NCI-H2196 (cell line): ENCODE measurements around the gene SLC7A1.

Experiments
- DNase-seq: peaks from one replicate; lab custom pipeline; 2025; ENCODE audit not compliant: unreplicated experiment; lab: John Stamatoyannopoulos, UW

SLC7A1 gene

DNA sequence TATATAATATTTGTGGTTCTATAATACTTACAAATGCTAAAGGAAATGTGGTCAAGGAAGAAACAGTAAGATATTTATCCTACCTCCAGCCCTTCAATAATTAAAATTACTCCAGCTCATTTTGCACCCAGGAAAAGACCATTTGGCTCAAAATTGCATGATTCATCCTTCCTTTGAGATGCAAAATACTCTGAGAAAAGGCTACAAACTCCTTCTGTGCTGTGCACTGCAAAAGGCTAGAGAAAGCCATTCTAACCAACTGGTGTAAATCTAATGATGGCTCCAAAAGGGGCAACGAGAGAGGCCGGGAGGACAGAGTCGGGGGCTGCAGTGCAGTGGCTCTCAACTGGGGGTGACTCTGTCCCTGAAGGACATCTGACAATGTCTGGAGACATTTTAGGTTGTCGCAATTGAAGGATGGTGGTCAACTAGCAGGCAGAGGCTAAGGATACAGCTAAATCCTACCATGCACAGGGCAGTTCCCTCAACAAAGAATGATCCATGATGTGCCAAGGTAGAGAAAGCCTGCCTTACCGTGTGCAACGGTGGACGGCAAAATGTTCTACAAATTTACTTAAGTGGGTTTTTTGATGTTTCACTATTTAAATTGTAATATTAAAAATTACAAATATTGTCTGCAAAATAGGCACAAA lies 32.6 kb downstream of the SLC7A1 start:
- DNase-seq, result no peak

DNA sequence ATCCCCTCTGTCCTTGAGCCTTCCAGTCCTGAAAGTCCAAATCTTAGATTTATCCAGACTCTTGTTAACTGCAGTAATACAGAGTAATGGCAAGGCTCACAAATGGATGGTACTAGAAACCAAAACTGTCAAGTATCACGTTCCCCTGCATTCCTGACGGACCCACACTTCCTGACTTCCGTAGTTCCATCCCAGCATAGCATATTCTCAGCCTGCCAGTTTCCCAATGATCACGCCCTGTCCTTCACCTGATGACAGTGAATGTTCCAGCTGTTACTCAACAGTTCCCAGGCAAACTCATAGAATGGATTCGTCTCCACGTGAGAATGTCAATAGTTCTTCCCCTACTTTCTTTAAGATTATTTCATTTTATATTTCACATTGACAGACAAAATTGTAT lies 33.6 kb downstream of the SLC7A1 start:
- DNase-seq, result no peak

DNA sequence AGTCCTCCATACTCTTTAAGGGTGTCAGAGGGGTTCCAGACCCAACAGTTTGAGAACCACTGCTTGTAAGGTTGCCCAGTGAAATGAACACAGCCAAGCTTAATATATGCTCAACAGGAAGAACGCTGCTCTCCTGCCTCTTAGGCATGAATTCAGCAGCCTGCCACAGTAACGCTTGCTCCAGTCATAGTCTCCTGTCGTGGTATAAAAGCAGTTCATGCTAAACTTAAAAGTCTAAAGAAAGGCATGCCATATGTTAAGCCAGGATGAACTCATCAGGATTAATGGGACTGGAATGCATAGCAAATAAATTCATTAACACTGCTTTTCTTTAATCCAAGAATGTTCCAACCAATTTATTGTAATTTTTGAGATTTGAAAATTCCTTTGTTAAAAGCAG lies 38.7 kb downstream of the SLC7A1 start:
- no peak for DNase-seq

DNA sequence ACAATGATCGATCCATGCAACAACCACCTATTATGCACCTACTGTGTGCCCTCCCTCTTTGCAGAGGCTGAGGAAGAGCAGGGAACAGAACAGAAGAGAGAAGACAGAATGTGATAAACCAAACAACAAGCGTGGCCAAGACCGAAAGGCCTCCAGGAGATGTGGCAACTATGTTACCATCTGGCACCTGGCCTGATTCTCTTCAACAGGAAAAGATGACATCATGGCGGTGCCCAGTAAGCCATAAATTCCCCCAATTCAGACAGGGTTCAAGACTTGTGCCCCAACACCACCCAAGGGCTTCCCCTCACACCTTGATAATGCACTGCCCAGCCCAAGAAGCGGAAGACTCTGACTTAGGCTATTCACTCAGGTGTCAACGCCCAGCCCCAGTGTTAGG lies 44.3 kb downstream of the SLC7A1 start:
- DNase-seq, result no peak

DNA sequence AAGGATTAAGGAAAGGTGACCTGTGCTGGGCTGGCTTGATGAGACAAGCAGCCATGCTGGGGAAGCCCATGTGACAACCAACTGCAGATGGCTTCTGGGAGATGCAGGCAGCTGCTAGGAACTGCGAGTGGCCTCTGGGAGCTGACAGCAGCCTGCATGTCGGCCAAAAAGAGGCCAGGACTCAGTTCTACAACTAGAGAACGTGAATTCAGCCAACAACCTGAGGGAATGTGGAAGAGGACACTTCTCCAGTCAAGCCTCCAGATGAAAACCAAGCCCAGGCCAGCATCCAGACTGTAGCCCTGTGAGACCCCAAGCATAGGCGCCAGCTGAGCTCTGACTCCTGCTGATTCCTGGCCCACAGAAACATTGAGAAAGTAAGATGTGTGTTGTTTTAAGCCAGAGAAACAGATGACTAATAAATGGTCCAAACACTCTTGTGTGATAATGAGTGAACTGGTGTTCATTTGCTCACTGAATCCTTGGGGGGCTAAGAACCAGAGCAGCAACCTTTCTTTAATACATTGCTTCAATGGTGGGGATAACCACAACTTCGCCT lies 45.0 kb downstream of the SLC7A1 start:
- no peak for DNase-seq

DNA sequence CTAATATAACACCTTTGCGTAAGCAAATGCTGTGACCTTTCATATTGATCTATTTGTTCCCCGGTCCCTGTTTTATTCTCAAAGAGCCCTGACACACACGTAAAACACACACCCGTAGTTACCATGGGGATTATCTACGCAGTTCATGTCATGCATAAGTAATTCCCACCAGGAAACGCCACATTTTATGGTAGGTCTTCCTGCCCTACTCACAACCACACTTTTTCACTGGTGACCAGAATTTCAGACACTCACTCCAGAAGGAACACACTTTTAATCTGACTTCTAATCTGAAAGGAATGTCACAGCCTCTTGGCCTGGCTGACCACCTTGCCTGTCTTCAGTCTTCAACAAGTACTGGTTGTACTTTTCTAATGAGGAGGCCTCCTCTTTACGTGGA lies 46.8 kb downstream of the SLC7A1 start:
- no peak for DNase-seq

DNA sequence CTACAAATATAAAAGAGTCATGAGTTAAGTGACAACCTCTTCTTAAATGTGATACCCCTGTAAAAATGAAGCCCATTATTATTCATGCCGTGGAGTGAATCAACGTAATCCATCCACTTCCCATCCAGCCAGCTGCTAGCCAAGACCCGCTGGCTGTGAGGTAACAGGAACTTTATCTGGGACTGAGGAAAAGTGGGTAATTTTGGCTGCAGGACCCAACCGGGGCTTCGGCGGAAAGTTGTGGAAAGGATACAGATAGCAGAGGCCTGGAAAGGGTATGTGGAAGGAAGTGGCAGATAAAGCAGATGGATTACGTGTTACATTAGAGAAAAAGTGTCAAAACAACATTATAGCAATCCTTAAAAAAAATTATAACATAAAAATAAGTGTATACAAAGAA lies 48.3 kb downstream of the SLC7A1 start:
- DNase-seq, result no peak

DNA sequence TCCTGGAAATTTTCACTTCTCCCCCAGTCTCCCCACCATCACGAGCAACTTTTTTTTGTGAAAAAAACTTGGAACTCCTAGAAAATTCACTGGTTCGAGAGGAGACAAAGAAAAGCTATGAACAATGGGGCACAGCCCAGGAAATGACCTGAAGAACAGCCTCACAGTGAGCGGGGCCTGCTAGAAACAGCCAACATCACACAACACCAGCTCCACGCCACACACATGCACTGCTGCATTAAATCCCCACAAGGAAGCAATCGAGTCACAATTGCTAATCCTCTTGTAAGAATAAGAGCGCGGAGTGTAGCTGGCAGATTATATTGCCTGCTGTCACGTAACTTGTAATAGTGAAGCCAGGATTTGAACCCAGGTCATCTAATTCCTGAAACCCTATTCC lies 48.8 kb downstream of the SLC7A1 start:
- DNase-seq, result no peak

DNA sequence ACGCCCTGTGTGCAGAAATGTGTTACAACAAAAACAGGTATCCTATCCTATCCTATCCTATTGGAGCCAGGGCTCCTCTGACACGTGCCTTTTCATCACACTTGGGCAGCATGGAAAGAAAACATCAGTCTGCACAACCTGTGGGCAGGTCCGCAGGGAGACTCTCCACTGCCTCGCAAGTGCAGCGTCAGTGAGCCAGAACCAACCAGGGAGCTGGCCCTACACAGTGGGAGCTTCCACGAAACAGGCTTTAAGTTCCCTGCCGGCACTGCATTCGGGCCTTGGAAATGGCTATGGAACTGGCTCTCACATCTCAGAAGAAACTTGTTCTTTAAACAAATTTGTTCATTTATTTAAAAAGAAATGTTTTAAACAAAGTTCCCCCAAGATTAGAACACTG lies 49.5 kb downstream of the SLC7A1 start:
- no peak for DNase-seq

DNA sequence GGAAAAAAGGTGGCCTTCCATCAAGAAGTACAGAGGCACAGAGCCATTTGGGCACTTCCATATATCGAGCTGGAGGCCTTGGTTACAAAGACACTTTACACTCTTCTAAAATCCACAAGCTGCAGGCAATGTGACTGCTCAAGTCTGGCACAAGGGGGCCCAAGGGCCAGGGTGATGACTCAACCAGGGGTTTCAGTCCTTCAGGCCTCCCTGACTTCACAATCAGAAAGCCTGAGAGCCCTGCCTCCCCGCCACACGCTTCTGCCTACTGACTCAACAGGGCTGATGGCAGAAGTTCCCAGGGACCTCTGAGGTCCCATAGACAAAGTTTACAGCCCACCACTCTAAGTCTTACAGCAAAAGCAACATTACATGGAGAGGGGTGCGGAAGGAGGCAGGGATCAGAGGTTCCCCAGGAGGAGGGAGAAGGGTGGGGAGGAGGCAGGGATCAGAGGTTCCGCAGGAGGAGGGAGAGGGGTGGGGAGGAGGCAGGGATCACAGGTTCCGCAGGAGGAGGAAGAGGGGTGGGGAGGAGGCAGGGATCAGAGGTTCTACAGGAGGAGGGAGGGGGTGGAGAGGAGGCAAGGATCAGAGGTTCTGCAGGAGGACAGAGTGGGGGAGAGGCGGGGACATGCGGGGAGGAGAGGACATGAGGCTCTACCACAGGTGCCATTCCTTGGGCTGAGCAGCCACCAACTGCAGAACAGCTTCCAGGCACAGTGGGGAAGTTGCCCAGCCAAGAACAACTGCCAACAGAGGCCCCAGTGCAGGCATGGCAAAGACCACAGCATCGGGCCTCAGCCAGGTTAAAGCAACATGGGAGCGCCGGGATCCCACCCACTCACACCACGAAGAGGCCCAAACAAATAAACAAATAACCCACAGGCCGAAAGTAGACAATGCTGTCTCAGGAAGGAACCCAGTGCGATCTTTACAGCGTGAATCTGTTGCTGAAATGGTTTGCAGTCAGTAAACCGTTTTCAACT lies 52.0 kb downstream of the SLC7A1 start:
- DNase-seq, result no peak

DNA sequence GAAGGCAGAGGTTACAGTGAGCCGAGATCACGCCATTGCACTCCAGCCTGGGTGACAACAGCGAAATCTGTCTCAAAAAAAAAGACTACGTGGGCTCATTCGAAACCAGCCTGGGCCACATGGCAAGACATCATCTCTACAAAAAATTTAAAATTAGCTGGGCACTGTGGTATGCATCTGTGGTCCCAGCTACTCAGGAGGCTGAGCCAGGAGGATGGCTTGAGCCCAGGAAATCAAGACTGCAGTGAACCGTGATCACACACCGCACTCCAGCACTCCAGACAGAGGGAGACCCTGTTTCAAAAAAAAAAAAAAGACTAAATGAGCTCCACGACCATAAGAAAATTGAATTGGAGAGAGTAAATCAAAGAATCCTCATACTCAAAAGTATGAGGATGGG lies 53.1 kb downstream of the SLC7A1 start:
- no peak for DNase-seq

DNA sequence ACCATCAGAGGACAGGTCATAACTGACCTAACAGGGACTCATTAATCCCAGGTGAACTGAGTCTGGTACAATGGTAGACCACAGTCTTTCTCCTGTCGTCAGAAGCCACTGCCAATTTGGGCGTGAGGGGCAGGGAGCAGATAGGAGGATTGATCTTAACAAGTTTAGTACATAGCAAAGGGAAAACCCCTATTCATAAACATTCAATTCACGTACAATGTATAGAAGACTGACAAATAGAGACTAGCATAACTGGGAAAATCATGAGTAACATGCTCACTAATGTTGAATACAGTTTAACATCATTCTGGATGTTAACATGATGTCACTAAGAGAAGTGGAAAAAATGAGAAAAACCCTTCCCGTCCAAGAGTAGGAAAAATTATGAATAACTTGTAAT lies 54.1 kb downstream of the SLC7A1 start:
- DNase-seq, result no peak

DNA sequence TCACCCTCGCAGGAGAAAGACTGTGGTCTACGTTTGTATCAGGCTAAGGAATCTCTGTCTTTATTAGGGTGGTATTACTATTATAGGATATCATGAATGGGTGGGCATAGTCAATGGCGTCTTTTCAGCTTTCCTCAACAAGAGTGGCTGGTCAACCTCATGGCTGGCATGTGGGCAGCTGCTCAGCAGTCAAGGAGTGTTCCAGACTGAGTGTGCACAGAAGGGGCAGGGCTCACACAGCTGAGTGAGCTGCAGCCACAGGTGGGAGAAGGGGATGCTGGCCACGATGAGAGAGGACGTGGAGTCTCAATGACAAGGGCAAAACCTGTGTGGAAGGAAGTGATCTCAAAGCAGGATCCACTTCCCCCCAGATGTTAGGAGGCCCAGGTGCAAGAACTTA lies 54.7 kb downstream of the SLC7A1 start:
- DNase-seq, result no peak

DNA sequence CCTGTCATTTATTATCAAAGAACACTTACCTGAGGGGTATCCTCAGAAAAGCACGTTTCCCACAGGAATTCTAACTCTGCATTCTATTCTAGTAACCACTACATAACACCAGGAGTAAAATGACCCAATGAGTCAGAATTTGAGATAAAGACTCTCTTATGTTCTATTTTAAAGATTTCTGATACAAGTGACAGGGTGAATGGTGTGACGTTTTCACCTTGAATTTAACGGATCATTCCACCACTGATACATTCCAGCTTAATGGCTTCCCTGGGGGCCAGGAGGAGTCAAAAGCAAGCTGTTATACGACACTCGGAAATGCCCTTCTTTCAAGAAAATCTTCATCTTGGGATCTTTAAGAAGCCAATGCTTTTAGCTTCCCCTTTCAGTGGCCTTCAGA lies 55.2 kb downstream of the SLC7A1 start:
- no peak for DNase-seq

DNA sequence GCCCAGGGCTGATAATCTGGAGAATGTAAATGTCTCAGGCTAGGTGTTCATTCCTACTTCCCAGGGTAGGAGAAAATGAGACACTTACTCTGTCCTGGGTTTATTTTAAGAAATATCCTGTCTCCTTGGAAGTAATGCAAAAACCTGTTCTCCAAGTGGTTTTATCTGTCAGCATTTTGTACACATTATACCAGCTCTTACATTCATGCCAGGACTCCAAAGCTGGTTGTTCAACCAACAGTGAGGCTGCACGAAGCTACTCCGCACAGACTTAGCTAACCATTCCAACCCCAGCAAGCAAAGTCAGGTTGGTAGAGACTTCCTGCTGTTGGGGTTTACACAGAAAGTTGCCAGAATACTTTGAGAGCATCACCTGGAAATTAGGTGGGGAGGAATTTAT lies 55.6 kb downstream of the SLC7A1 start:
- no peak for DNase-seq

DNA sequence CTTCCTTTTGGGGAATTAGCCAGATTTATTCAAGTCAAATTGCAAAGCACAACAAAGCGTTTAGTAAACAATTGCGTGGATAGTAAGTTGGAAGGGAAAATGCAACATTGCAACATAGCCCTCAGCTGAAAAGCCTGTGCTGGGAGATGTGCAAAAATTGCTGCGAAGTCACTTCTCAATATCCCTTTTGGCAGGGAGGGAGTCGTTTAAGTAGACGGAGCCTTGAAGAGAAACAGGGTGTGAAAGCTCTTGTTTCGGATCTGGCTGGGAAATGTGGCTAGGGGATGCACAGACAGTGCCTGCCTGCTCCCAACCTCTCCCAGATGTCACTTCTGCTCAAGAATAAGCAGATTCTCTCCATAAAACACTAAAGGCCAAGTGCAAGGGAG lies 56.8 kb downstream of the SLC7A1 start:
- no peak for DNase-seq

DNA sequence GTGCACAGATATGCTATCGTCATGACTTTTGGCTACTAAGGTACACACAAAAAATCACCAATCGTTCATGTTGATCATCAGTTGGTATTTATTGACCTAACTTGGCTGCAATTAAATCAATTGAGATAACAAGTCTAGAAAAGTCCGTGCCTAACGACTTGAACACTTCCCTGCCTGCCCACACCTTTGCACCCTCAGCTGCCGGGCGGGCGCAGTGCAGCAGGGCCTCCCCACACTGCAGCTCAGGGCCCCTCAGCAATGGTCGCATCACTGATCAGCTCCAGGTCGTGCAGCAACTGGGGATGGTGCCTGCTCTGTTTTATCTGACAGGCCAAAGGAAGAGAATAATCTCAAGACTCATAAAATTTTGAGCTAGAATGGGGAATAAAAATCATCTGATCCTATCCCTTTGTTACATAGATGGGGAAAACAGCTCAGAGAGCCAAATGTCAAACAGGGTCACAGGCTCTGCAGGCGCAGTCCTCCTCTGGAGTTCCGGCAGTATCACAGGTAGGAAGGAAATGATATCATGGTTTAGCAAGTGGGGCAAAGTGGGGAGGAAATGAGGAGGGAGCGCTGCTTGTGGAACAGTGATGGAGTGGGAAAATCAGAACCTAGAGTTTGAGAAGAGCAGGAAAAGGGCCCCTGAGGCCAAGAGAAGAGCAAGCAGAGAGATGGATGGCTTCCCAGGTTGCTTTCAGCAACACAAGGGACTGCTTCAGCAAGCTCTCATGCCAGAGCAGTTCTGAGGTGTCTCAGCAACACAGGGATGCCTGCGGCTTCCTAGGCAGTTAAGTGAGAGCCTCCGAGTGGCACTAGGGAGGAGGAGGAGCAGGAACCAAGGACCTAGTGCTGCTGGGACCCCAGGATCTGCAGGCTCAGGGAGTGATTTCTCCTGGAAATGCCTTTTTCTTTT lies 57.5 kb downstream of the SLC7A1 start:
- no peak for DNase-seq

DNA sequence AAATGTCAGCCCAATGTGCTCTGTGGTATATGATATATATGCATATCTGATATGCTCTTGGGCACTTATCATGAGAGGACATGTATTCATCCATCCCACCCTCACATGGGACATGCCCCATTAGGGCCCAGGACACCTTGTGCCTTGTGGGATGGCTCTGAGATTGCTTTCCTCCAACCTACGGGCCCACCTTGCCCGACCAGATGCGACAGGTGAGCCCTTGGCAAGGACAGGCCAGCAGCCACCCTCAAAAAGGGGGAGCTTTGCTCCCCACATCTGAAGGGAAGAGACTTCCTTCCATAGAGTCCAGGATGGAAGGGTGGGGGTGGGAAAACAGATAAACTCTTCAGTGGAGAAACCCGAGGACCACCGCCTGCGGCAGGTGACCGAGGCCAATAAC lies 58.6 kb downstream of the SLC7A1 start:
- DNase-seq, result no peak

DNA sequence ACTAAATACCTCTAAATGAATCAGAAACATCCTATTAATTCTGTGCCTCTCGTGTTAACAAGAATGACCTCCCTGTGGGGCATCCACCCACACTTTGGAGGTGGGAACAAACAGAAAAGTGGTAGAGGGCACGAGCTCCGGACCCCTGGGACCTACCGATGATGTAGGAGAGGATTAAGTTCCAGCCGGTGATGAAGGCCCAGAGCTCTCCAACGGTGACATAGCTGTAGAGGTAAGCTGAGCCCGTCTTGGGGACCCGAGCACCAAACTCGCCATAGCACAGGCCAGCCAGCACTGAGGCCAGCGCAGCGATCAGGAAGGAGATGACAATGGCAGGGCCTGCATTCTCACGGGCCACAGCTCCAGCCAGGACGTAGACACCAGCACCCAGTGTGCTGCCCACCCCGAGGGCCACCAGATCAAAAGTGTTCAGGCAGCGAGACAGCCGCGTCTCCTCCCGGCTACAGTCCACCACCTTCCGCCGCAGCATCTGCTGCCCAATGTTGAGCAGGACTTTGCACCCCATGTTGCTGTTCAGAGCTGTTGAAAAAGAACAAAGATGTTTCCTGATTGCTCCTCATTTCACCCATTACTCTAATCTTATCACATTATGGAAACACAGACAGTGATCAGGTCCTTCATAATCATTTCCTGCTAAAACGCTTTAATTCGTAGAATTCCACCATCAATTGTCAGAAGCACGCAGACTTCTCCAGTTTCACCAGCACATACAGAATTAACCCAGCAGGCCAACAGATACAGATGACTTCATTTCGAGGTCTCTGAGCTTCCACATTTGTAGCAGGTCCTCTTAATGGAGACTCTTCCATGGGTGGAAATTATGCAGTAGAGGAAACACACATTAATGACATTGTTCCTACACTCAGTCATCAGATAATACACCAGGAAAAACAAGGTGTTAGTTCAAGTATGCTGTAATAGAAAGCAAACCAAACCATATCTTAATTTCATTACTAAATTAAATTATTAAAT lies 59.5 kb downstream of the SLC7A1 start:
- no peak for DNase-seq

DNA sequence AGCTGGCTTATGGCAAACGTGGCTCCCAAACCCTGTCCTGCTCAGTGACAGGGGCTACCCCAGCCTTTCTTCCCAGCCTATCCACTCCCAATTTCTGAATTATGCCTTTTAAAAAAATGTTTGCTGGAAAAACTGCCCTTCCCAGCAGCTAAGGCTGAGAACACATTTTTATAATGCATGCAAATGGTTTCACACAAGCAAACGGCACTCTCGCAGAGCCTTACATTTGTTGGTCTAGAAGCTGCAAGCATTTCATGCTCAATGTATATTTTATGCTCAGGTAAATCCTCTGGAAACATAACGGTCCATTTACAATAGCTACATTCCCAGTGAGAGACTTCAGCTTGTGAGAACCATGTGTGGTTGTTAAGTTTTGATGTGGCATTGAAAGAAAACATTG lies 61.4 kb downstream of the SLC7A1 start:
- DNase-seq, result no peak
